Measurements from ENCODE around the gene PID1.

GRCh38 chr2:229132236-229132635 lies 138.9 kb downstream of the PID1 start:
- no peak for TF ChIP-seq POLR2A (IDR thresholded peaks at IDR 0.05; ENCODE audit: low read length)
- TF ChIP-seq GATA1 (IDR thresholded peaks at IDR 0.05; ENCODE audit: low read depth, low read length): no peak
